Tibial nerve (tissue), 4 donors: Measurements from ENCODE around the gene PTGES3L.

Experiments used
- EP300 ChIP-seq, 2 donors: sonication (generic); formaldehyde crosslinking; IDR thresholded peaks; one replicate each; pipeline ENCODE4 v1.6.1; 2017; ENCODE audit warnings: antibody characterized with exemption in 2 of 2, mild to moderate bottlenecking in 1 of 2
- POLR2A ChIP-seq, 2 donors: fragments of 450-650 bp; IDR thresholded peaks; one replicate each; pipeline ENCODE4 v1.6.1; 2017; ENCODE audit warnings: antibody characterized with exemption in 2 of 2, mild to moderate bottlenecking in 2 of 2, moderate library complexity in 2 of 2
- TF ChIP-seq, protein P1 (sequence below), 5 experiments: fragments of 200-600 bp in 3 of 5; fragments of 450-650 bp in 2 of 5; sonication (generic) in 3 of 5; IDR thresholded peaks; one replicate each; pipeline ENCODE4 v1.5.1; 2016 to 2019; ENCODE audit warnings: antibody characterized with exemption in 5 of 5, mild to moderate bottlenecking in 3 of 5, moderate library complexity in 2 of 5

DNA sequence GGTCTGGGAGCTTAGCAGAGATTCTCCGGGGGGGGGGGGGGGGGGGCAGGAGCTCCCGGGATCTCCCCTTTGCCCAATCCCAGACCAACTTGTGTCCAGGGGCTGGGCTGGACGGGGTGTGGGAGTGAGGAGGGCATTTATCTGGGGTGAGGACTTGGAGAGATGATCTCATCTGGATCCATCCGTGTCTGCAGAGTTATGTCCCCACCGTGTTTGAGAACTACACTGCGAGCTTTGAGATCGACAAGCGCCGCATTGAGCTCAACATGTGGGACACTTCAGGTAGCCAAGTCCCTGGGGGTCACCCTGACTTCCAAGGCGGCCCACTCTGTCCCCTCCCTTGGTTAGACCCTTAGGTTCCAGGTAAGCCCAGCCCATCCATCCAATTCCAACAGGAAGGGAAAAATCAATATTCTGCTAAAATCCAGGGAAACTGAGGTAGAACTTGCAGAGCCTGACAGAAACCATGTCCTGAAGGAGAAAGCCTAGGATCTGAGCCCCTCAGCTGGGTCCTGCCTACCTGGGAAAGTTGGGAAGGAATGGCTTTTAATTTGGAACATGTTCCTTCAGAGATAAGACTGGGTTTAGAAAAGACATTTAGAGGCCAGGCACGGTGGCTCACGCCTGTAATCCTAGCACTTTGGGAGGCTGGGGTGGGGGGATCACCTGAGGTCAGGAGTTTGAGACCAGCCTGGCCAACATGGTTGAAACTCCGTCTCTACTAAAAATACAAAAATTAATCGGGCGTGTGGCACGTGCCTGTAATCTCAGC is 46.1 kb upstream of the PTGES3L start:
- TF ChIP-seq, protein P1, sequence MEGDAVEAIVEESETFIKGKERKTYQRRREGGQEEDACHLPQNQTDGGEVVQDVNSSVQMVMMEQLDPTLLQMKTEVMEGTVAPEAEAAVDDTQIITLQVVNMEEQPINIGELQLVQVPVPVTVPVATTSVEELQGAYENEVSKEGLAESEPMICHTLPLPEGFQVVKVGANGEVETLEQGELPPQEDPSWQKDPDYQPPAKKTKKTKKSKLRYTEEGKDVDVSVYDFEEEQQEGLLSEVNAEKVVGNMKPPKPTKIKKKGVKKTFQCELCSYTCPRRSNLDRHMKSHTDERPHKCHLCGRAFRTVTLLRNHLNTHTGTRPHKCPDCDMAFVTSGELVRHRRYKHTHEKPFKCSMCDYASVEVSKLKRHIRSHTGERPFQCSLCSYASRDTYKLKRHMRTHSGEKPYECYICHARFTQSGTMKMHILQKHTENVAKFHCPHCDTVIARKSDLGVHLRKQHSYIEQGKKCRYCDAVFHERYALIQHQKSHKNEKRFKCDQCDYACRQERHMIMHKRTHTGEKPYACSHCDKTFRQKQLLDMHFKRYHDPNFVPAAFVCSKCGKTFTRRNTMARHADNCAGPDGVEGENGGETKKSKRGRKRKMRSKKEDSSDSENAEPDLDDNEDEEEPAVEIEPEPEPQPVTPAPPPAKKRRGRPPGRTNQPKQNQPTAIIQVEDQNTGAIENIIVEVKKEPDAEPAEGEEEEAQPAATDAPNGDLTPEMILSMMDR (IDR thresholded peaks at IDR 0.05), result no peak
- no peak for TF ChIP-seq EP300 (IDR thresholded peaks at IDR 0.05)
- no peak for TF ChIP-seq POLR2A (IDR thresholded peaks at IDR 0.05)
